ENCODE results near the gene OR2G3.

Gene OR2G3

GRCh38 chr1:247605286-247605685 lies at the start of gene OR2G3:
Gene OR2G3 (plus strand): TSS chr1:247605586. CDS start chr1:247605586, 0 bp downstream.
- DNase-seq (ENCODE audit: low read depth), result no peak

GRCh38 chr1:247557926-247558674 lies 47.3 kb upstream of the OR2G3 start:
- DNase-seq (ENCODE audit: low read depth), result no peak

DNA sequence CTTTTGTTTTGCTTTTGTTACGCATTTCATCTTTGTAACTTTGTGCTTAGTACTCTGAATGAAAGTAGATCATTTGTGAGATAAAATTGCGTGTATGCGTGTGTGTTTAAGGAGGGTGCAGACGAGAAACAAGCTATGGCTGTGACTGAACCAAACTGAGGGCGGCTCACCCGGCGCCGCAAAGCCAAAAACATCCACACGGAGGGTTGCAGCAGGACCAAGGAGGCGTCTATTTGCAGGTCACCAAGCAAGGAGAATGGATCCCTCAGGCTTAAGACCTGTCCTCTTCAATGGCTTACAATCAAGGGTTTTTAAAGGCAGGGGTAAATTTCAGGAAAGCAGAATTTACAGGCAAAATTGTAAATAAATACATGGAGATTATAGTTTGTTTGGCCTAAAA lies 43.7 kb upstream of the OR2G3 start:
- DNase-seq (ENCODE audit: low read depth), result no peak

GRCh38 chr1:247562198-247562597 lies 43.2 kb upstream of the OR2G3 start:
- DNase-seq (ENCODE audit: low read depth), result no peak

GRCh38 chr1:247574236-247574635 lies 31.1 kb upstream of the OR2G3 start:
- DNase-seq (ENCODE audit: low read depth), result no peak

- no peak for DNase-seq (ENCODE audit: low read depth)
These were observed 30.7 kb upstream of the OR2G3 start for GRCh38 chr1:247574664-247575063.

DNA sequence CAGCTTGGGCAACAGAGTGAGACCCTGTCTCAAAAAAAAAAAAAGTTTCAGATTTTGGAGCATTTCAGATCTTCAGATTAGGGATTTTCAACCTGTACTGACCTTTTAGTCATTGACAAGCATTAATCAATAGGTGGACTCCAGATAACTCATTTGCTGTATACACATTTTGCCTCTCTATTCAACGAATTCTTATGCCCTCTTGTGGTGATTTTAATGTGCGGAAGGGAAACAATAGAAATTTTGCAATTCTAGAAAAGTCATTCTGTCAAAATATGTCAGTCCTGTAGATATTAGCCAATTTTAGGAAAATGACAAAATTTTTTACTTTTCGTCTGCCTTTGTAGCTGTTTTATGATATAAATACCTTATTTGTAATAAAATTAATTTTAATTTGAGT lies 28.9 kb upstream of the OR2G3 start:
- peak; percentile 3 for DNase-seq (ENCODE audit: low read depth)

DNA sequence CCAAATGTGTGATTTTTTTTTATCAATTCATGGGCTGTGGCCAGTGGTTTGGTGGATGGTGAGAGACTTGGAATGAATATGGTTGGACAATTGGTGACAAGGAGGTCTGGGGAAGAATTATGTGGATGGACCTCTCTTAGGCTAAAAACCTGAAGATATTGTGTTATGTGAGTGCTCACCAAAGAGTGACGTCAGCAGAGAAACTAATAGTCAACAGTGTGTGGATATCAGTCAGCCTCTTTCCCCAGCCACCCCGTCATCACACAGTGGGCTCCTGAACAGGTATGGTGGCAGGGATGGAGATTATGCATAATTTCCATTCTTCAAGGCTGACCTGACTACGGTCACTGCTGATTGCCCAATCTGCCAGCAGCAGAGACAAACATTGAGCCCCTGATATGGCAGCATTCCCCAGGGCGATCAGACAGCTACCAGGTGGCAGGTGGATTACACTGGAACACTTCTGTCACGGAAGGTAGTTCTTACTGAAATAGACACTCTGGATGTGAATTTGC lies 26.4 kb upstream of the OR2G3 start:
- DNase-seq (ENCODE audit: low read depth), result no peak

GRCh38 chr1:247588060-247588459 lies 17.3 kb upstream of the OR2G3 start, which contains the start of gene OR2G2:
Gene OR2G2 (plus strand): TSS chr1:247588360. CDS start chr1:247588360, 0 bp downstream.
- no peak for DNase-seq (ENCODE audit: low read depth)

- no peak for DNase-seq (ENCODE audit: low read depth)
These were observed 8.0 kb downstream of the OR2G3 start for GRCh38 chr1:247613405-247613804.

DNA sequence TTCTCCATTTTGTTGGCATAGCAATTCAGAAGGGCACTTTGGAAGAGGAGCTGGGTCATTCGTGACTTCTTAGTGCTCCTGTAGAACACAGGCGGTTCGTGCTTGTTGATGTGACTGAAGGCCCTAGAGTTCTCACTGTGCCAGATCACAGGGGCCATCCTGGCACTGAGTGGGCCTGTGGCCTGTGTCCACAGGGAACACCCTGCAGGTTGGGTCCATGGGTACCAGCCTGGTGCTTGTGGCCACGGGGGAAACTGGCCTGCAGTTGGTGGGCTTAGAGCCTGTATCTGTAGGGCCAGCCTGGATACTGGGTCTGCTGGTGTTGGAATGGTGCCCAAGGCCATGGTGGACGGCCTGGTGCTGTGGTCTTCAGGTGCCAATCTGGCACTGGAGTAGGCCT lies 9.2 kb downstream of the OR2G3 start:
- DNase-seq (ENCODE audit: low read depth), result no peak

- DNase-seq (ENCODE audit: low read depth), result no peak
These were observed 22.6 kb downstream of the OR2G3 start for GRCh38 chr1:247627951-247628350.

- no peak for DNase-seq (ENCODE audit: low read depth)
These were observed 32.6 kb downstream of the OR2G3 start for GRCh38 chr1:247638011-247638410.

DNA sequence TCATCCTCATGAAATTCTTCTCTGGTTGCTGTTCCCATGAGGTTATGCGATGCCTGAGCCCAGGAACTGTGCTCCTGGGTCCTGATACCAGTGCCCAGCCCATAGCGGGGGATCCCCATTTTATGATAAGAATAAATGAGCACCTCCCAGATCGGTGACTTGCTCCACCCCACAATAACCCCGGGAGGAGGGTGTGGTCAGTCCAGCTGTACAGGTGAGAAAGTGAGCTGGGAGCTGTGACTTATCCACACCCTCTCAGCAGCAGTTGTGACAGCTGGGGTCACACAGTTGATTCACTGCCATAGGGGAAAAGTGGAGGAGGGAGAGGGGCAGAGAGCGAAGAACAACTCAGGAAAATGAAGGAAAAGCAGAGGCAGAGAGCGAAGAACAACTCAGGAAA lies 33.4 kb downstream of the OR2G3 start:
- DNase-seq (ENCODE audit: low read depth), result no peak

DNA sequence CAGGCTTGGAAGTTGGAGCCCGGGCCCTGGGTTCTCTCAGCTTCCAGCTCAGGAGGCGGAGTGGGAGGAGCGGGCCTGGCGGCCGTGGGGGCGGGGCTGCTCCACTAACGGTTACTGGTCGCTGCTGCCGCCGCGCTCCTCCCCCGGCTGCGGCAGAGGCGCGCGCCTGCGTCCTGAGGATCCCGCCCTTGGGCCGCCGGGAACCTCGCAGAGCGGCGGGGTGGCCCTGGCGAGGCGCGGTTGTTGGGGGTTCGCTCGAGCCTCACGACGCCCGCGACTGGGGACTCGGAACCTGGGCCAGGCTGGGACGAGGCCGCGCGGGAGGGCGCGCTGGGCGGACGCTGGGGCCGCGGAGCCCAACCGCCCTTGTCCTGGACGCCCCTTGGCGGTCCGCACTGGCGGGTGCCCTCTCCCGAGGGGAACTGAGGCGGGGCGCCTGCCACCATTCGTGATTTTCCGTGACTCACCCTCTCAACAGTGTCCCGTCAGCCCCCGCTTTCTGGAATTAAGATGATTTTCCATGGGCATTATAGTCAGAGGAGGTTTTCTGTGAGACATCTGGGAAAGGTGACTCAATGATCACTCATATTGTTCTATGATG lies 34.1 kb downstream of the OR2G3 start:
- no peak for DNase-seq (ENCODE audit: low read depth)

DNA sequence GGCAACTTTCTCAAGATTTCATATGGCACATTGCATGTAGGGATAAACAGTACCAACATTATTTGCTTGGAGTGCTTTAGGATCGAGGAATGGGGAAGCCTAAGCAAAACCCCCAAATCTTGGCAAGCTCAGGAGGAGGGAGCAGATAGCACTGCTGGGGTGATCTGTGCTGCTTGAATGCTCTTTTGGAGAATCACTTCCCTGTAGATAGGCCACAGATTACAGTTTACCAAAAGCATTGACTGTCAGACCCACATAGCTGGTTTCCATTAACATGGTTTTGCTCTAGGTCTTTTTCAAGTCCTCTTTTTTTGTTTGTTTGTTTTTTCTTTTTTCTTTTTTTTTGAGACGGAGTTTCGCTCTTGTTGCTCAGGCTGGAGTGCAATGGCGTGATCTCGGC lies 37.4 kb downstream of the OR2G3 start:
- DNase-seq (ENCODE audit: low read depth), result no peak

DNA sequence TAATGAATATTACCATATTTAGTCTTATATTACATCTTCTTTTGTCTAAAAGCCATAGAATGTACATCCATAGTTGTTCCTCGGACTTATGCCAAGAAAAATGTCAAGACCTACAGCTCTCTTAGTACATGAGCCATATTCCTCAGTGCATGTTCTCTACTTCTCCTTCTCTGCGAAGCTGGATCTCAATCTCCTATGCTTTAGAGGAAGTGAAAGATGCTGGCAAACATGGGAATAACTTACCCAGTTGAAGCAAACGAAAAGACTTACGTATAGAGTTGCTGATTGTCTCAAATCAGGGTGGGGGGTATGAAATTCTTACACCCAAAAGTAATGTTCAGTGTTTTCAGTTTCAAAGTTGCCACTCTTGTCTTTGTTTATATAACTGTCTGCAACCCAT lies 41.5 kb downstream of the OR2G3 start:
- DNase-seq (ENCODE audit: low read depth), result no peak

DNA sequence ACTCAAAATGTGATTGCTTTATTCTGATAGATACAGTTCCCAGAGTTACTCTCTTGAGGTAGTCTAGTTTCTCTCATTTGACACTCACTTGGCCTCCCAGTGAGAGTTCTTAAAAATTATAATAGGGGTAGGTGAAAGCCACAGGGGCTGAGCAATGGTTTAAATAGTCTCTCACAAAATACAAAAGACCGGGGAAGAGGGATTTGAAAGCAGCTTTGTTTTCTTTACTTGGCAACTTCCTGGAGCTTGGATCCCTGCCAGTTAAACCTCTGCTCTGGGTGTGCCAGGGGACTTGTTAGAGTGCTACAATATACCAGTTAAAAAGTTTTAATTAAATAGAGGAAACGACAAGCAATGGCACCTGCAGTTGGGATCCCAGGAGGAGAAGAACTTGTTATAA lies 42.5 kb downstream of the OR2G3 start:
- no peak for DNase-seq (ENCODE audit: low read depth)

- no peak for DNase-seq (ENCODE audit: low read depth)
These were observed 47.7 kb downstream of the OR2G3 start for GRCh38 chr1:247653040-247653439.

All from amniotic epithelial cell (primary cell).